ENCODE results near the gene NKD1.

The NKD1 gene

DNA sequence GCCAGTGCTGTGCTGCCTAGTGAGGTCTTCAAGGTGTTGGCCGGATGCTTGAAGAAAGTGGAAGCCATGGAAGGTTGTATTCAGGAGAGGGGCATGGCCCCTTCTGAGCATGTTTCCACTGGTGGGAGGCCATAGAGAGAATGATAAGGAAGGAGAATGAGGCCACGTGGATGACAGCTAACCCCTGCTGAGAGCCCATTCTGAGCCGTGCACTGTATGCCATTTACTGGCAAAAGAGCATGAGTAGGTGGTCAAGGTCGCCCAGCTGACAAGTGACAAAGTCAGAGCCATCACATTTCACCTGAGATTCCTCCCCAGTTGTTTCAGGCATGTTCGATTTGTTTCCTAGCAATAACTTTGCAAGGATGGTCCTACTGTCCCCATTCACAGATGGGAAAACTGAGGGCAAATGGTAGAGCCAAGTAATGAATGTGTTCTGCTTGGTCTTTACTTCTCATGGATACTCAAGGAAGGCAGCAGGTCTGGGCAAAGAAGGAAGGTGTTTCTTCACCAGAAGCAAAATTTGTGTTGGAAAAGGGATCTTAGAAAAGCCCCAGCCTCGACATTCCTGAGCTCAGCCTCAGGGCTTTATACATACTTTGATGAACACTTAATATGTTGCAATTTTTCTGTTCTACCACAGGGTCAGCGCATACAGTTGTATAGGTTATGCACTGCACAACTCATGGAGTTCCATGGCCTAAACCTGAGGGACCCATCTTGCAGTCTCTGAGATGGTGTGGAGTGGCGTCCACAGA is 10.5 kb upstream of the NKD1 start:
- DNase-seq (ENCODE audit: low read depth, low spot score): no peak

DNA sequence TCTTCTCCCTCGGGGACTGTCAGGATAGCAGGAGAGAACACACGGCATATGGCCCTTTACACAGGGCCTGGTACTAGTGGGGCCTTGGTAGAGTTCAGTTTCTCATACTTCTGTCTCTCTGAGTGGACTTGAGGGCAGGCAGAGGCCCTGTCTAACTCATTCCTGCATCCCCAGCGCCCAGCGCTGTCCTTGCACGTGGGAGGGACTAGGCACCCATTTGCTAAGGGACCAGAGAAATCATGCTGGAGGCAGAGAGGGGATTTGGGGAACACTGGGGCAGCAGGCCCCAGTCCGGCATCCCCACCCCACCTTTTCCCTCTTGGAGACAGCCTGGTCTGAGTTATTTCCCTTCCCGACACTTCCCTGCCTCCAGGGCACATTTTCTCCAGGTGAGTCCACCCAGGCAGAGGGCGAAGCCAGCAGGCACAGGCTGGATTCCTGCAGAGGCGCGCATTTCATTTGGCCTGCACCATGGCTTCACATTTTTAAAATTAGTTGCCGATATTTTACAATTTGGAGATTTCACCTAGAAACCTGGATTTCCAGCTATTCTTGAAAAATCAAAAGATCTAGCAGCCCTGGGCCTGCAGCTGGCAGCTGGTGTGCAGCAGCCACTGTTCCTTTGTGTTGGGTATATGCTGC is 9.7 kb upstream of the NKD1 start:
- DNase-seq (ENCODE audit: low read depth, low spot score): no peak

DNA sequence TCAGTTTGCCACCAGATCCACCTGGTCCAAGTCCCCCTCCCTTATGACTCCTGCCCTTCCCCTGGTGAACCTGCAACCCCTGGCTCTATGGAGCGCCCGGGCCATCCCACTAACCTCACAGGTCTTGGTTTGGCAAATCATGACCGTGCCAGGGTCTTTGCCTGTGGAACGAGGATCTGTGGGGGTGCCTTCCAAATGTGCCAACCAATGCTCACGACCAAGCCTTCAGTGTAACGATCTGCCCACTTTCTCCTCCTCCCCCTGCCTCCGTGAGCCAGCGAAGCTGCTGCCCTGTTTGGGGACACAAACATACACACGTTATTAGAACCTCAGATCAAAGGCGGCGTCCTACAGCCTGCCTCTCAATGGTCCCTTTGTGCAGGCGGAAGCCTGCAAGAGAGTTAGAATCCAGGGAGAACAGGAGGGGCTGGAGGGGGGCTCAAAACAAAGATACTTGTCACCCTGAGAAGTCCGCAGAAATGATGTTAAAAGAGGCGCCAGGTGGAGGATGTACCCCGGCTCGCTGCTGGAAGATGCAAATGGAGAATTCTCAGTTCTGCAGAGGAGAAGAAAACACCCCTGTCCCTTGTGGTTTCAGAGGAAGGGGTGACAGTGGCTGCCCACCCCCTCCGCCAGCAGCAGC is 9.0 kb upstream of the NKD1 start:
- no peak for DNase-seq (ENCODE audit: low read depth, low spot score)

DNA sequence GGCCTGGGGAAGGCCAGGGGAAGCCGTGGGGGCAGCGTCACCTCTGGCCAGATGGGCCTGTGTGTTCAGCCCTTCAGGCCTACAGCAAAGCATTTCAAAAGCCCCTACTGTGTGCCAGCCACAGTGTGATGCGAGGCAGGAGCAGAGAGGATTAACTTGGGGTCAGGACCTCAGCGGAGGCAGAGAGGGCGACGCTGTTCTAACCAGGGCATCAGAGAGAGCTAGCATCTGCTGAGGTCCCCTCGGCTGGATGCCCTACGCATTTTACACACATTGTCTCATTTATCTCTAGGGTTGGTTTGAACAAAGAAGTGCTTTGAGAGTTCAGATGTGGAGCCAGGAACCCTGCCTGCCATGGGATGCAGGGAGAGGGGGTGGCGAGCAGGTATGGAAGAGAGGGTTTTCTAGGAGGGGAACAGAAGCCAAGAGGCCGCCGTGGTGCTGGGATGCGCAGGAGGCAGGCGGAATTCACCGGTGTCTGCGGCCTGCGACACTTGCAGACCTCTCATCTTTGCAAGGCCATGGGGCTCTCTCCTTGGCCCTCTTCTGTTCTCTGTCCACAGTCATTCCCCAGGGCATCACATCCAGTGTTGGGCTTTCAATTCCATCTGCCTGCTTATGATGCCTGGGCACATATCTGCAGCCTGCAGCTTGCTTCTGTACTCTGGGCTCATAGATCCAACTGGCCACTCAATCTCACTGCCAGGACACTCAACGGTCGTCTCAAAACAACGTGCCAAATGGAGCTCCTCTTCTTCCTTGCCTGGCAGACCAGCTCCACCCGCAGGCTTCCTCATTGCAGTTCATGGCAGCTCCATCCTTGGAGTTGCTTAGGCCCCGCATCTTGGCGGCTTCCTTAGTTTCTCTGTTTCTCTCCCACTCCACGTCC is 8.1 kb upstream of the NKD1 start:
- no peak for DNase-seq (ENCODE audit: low read depth, low spot score)

DNA sequence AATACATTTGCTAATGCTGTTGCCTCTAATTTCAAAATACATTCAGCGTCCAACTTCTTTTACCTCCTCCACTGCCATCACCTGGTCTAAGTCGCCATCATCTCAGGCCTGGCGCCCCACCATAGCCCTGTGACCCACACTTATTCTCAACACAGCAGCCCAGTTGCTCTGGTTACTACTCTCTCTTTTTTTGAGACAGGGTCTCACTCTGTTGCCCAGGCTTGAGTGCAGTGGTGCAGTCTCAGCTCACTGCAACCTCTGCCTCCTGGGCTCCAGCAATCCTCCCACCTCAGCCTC is 7.5 kb upstream of the NKD1 start:
- no peak for DNase-seq (ENCODE audit: low read depth, low spot score)

DNA sequence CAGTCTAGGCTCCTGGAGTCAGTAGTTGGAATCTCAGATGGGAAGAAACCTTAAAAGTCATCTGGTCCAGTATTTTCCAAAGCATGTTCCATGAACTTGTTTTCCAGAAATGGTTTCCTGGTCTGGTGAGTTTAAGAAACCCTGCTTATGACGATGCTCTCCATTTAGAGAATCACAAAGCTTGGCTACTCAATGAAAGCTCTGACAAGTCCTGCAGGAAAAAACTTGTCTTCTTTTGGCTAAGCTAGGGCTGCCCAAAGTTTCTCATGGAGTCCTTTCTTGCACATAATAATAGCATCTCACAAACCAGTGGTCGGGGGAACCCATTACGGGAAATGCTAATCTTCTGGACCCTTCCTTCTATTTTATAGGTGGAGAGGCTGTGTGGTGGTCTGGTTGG is 5.5 kb upstream of the NKD1 start:
- no peak for DNase-seq (ENCODE audit: low read depth, low spot score)

DNA sequence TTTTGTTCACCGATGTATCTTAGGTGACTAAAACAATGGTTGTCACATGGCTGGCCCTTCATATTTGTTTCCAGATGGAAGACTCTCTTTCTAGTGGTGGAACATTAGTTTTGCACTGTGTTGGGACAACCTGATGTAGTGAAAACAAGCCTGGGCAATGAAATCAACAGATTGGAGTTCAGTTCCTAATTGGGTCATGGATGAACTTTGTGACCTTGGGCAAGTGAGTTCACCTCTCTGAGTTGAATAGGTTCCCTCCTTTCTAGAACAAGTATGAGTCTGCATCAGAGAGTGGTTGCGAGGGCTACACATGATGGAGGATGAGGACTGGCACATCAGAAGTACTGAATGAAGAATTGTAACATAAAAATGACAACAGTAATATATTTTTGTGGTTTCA is 2.1 kb upstream of the NKD1 start:
- no peak for DNase-seq (ENCODE audit: low read depth, low spot score)

DNA sequence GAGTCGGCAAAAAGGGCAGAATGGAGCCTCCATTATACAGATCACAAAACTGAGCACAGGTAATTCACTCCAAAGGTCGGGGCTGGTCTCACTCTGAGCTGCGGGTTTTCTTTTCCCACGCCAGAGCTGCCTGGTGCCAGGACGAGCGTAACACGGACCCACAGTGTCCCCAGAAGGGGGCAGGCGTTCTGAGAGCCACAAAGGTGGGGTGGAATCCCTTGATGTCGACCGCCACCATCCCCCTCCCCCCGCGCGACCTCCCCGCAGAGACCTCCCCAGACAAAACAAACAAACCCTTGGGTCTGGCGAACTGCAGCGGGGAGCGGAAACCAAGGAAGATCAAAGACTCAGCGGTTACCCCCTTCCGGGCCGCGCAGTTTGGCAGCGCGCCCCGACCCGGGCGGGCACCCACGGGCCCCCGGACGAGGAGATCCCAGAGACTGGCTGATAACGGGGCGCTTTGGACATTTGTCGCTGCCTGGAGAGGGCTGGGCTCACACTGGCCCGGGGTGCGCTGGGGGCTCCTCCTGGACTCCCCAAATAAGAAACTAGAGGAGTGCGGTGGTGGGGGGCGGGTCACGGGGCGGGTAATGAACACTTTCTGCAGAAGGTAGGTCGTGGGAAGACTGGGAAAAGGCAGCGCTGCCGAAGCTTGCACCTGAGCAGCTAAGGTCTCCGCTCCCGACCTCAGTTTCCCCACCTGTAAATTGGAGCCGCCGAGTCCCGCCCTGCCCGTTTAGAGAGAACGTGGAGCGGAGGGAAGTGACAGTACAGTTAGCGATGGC is 664 bp upstream of the NKD1 start:
- DNase-seq (ENCODE audit: low read depth, low spot score): no peak

DNA sequence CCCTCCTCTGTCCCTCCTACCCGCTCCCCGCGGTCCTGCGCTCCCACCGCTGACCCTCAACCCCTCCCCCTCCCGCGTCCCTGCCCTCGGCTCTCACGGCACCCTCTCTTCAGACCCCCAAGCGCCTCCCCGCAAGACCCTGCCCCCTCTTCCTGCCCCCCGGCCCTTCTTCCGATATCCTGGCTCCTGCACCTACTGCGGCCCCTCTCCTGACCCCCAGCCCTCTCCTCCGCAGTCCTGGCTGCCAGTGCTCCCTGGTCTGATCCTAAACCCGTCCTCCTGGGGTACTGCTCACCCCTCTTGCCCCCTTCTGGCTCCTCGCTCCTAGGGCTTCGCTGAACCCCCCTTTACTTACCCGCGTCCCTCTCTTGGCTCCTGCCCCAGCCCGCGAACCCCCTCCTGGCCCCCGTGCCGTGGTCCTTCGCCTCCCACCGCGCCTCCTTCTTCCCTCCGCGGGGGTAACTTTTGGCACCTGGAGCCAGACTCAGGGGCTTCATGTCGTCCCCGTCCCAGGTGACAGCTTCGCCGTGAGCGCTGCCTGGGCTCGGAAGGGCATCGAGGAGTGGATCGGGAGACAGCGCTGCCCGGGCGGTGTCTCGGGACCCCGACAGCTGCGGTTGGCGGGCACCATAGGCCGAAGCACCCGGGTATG is 839 bp downstream of the NKD1 start:
- DNase-seq (ENCODE audit: low read depth, low spot score): no peak

DNA sequence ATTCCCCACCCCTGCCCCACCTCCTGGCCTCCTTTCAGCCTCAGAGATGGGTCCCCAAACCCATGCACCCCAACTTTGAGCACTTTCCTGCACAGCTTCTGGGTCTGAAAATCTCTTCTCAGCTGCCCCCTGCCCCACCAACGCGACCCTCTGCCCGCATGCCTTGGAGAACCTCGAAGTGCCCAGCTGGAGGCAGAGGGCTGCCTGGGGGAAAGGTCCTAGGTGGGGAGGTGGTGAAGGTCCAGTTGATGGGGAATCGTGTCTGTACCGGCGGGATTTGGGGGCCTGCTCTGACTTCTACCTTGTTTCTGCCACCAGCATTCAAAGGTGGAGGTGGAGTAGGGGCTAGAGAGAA is 1.3 kb downstream of the NKD1 start:
- no peak for DNase-seq (ENCODE audit: low read depth, low spot score)

DNA sequence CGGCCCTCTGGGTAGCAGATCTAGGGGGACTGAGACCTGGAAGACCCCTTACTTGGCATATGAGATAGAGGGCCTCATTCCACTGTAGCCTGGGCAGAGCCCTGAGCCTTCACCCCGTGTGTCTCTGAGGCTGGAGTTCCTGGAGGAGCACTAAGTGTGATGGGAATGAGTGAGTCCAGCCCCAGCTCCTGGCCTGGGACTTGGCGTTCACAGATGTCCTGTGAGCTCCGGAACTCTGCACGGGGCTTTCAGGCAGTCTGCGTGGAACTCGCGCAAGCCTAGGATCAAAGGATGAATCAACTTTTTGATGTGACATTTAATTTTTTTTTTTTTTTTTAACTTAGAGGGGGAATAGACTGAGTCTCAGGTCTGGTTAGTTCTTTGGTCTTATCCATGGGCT is 1.8 kb downstream of the NKD1 start:
- DNase-seq (ENCODE audit: low read depth, low spot score): no peak

DNA sequence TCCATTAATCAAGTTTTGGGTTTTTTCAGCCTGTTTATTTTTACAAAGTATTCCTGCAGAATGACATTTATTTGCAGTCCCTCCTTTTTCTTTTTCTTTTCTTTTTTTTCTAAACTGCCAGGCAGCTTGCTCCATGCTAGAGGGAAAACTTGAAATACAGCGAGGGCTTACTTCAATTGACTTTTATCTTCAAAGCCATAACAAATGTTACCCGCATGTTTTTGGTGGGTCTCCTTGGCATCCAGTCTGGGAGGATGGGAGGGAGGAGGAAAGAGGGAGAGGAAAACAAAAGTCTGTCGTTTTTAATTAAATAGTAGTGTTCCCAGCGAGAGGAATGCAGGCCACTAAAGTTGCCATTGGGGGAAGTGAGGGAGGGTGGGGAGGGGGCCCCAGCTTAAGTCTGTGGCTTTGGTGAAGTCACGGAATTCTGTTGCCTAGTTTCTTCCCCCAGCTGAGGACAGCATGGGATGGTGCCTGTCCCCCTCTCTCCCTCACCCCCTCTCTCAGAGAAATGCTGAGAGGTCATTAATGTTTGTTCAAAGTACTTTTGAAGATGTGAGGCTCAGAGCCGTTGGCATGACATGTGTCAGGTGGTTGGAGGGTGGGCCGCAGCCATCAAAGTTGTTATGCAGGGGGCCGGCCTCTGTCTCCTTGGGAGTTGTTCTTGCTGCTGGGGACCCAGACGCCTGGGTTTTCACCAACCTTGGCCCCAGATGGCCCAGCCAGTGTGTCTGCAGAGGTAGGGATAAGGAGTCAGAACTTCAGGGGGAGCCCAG is 2.9 kb downstream of the NKD1 start:
- DNase-seq (ENCODE audit: low read depth, low spot score): no peak

DNA sequence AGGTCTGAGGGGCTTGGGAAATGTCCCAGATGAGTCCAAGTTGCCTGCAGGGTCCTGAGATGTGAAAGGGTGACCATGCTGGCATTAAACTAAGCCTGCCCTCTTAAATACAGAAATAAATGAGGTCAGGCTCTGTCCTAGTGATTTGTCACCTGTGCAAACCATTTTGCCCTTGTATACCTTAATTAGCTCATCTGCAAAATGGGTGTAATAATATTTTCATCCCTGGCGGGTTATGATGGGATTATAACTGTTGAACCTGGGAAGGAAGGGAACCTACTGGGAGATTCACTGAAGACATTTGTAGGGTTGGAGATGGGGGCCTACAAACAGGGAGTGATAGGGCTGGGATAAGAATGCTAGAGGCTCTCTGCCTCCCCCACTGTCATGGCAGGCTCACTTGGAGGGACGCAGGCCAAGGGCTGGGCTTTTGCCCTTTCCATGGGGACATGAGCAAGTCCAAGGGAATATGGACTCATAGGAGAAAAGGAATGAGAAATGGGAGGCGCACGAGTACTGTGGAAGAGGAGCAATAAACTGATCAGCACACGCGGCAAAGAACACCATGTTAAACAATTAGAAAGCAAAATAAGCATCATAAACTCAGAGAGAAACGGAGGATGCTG is 4.4 kb downstream of the NKD1 start:
- no peak for DNase-seq (ENCODE audit: low read depth, low spot score)

DNA sequence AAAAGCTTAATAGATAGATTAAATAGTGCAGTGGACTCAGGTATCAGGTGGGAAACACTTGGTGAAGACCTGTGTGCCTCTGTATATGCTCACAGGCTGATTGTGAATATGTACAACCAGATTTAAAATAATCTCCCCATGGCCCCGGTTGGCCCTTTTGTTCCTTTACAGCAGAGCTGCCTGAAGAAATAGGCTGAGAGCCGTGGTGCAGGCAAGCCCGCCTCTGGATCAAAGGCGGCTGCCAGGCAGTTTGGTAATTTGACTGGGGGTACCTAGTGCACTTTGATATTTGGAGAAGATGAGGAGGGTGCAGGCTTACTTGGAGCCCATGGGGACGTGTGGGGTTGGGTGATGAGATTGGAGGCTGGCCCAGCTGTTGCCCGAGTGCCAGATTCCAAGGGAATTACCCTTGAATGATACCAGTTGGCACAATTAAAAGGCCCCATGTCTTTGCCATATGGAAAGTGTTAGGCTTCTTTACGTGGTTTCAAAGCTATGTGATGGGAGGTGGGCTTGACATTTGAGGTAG is 5.0 kb downstream of the NKD1 start:
- no peak for DNase-seq (ENCODE audit: low read depth, low spot score)

DNA sequence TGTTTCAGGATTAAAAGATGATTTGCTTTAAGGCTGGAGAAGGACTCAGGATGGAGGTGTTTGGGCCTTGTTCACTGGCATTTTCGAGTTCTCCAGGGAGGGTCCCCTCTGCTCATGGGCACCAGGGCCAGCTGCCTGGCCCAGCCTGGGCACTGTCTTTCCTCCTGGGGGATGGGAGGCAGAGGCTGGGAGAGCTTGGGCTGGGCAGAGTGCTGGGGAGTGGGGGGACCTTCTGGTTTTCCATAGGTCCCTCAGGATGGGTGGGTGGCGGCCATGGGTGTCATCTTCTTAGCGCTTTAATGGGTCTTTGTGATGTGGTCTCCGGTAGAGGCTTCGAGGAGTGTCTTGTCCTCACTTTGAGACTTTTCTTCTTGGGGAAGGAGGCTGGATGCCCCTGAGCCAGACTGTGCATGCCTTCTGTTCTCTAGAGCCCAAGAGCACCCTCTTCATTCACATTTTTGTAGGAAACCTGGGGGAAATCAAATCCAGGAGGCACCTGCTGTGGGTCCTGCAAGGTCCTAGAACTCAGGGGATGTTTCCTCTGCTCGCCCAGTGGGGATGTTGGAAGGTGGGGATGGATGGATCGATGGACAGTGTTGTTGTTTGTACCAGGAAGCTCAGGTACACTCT is 5.7 kb downstream of the NKD1 start:
- no peak for DNase-seq (ENCODE audit: low read depth, low spot score)

DNA sequence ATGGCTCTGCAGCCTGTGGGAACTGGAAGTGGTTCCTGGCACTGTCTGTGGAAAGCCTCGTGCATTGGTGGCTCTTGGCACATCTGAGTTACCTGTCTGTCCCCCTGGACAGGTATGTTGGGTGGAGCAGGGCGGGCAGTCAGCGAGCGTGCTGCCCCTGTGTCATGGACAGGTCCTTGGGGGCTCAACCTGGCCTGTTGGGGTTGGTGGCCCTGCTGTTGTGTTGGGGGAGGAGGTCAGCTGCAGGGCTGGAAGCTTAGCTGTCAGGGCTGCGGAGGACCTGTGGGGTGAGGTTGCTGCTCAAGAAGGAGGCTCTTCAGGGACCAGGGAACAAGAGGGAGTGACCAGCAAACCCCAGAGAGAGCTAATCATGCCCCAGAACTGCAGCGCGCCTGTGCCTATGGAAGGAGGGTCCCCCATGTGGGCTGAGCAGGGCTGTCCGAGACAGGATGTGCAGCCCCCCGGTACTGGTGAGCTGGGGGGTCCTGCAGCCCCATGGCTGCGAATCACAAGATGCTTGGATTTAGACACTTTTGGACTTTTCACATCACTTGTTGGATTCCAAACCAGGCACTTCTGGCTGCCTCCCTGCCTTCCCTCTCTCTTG is 7.2 kb downstream of the NKD1 start:
- no peak for DNase-seq (ENCODE audit: low read depth, low spot score)

DNA sequence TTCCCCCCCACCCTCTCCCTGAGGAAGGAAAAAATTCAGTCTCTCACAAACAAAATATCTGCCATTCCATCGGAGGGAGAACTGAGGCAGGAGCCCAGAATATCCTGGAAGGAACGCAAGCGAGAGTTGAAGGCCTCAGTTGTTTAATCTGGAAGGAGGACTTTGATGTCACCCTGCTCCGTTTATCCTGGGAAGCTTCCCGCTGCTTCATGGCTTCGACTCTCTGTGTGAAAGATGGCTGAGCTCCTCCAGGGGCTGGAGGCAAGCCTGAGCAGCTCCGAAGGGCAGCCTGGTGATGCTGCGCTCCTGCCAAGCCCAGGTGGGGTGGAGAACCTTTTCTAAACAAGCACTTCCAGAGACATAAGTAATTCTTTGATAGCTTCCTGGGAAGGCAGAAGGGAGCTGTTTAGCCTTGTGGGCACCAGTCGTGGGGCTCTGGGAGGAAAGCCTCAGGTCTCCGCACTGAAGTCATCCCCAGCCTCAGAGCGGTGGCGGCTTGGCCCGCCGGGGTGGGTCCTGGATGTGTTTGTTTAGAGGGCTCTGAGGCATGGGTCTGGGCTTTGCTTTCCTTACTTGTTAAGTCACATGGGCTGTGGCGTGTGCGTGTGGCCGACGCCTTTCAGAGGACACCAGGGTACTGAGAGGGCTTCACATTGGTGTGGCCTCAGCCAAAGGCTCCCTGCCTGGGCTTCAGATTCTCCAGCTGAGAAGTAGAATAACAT is 7.9 kb downstream of the NKD1 start:
- DNase-seq (ENCODE audit: low read depth, low spot score): no peak

DNA sequence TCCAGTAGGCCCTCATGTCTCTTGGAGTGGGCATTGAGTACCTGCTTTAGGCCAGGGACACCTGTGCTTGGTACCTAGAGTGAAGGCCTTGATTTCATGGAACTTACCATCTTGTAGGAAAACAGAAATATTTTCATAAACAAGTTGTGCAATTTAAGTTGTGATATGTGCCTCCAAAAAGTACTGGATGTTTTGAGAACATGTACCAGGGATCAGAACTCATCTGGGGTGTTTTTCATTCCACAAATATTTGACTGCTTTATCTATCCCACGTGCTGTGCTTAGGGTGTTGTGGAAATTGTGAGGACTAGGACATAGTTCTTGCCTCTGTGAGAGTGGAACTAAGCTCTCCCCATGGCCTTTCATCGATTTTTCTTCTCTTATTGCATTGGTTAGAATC is 8.8 kb downstream of the NKD1 start:
- no peak for DNase-seq (ENCODE audit: low read depth, low spot score)

Measured in iPS DF 19.7 (cell line).